Cerebellar cortex (tissue), 1 donor: Measurements from ENCODE around the gene GLS.
"Not testable (repeated sequence)": the region's sequence is repeated elsewhere in the genome, so short reads cannot be mapped to it uniquely, and the experiment has no call there.

Experiments used
- DNase-seq: peaks from one replicate; pipeline ENCODE4 v3.0.0-alpha.2; 2015; ENCODE audit warnings: low spot score

GLS gene

DNA sequence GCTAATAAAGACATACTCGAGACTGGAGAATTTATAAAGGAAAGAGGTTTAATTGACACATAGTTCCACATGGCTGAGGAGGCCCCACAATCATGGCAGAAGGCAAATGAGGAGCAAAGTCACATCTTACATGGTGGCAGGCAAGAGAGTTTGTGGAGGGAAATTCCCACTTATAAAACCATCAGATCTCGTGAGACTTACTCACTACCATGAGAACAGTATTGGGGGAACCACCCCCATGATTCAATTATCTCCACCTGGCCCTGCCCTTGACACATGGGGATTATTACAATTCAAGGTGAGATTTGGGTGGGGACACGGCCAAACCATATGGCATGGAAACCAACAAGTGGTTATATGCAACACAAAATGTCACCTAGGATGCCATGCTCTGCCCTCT, 114.7 kb downstream of the GLS start:
- not testable (repeated sequence) for DNase-seq

DNA sequence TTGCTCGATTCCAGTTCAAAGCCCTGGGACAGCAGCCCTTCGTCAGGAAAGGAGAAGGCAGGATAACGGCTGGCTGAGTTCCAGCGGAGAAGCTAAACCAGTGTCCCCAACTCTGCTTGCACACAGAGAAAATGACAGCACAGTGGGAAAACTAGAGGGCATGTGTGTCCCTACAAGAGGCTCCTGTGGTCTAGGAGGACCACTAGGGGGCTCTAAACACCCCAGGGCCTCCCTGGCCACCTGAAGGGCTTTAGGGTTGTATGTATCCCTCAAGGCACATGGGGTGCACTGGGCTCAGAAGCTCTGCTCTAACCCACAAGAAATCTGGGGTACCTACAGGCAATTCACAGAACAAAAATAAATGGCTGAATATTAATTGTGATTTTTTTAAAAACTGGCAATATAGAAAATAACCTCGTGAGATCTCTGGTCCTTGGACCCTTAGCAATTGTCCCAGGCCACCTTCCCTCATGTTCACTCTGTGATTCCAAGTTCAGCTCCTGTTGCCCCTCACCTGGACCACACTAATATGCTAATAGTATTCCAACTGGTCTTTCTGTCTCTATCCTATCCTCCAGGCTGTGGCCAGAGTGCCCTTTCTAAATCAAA, 115.8 kb downstream of the GLS start:
- DNase-seq, result peak; percentile 40

DNA sequence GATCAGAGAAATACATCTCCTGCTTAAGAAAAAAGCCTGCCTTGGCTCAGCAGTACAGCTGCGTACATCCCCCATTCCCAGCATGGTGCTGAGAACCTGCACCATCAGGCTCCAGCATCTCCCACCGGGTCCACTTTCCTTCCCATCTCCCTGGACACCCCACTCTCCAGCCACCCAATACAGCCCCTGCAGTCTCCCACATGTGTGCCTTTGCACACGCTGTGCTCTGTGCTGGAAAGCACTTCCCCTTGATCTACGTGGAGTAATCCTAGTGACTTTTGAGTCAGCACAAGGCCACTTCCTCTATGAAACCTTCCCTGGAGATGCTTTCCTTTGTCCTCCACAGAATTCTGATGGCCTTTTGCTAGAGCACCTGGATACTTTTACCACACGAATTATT, 116.3 kb downstream of the GLS start:
- no peak for DNase-seq

DNA sequence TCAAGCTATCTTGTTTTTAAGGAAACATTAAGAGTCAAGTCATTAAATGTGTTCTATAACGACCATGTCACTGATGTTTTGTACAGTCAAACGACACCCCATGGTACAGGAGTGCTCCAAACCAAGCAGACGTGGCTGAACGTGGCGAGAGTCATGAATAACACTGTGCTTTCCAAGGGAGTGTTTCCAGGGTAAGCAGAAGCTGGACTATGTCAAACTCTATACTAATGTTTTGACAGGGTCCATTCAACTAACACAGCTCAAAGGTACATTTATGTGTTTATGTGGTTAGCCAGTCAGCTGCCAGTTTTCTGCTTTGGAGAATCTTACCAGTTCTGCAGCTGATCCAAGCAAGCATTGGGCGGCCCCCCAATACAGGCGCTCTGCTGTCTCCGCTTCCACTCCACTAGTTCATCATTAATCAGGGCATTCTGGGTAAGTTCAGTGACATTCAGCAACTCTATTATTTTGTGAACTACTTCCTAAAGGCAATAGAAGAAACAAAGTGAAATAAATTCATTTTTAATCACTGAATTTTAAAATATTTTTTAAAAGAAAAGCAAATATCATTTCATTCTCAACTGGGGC, 117.0 kb downstream of the GLS start:
- DNase-seq, result no peak

DNA sequence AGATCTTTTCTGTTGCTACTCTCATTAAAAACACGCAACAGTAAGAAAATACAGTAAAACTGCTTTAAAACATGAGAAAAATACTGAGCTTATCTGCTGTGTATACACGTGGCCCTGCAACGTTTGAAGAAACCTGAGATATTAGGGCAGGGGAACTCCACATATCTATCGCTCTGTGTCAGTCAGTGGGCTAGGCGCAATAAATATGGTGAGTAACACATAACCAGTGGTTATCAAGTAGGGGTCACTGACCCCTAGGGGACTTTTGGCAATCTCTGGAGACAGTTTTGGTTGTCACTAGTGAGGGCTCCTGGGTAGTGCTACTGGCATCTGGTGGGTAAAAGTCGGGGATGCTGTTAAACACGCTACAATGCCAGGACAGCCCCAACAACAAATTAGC, 118.4 kb downstream of the GLS start:
- DNase-seq, result no peak

DNA sequence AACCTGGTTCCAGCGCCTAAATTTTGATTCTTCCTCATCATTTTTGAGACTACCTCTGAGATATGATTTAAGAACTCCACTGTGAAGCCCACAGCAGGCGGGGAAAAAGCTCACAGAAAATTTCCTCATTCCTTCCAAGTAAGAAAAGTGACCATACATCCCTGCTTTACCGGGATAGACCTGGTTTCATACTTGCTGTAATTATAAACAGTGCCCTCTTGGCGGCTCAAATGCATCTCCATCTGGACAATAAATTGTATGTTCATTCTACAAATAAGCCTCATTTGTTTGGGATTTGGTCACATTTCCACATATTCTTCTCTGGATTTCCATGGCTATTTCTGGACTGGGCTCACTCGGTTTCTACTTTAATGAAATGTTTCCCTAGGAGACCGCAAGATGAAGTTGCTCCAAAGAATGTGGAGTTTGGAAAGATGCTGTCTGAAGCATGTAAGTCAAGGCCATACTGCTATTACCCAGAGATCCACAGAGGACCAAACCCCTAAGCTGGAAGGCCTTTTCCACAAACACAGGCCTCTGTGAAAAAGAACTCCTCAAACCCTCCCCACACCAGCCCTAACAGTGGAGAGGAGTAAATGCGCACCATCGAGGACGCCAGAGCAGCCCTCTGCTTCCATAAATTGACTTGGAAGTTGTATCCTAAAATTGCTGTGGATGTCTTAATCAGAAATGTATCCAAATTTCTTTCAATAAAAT, 119.5 kb downstream of the GLS start:
- no peak for DNase-seq

DNA sequence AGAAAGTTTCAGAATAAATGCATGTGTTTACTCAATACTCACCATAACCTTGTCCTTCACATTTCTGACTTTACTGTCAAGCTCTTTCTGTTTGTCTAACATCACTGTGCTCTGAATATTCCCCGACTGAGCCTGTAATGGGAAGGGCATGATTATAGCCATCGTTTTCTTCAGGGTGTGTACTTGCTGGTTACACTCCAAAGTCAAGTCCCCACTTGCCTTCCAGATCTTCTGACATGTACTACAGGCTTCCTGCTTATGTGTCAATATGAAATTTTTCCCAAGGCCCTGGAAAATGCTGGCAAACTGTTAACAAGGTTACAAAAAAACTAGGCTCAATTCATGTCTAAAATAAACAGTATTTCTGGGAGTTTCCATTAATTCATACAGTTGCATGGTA, 120.4 kb downstream of the GLS start:
- DNase-seq, result no peak

DNA sequence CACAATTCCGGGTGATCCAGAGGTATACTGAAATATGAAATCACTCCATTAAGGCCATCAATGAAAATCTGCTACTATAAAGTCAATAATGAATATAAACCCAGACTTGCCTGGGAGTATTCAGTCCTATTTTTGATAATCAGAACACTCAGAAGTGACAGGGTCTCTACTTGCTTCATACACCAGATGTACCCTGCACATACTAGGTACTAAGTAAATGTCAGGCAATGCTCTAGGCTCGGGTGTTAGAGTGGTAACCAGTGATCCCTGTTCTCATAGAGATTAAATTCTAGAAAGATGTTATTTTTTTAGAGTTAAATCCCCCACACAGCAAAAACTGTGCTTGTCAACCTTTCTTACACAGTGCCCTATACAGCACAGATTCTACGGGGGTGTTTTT, 121.0 kb downstream of the GLS start:
- DNase-seq, result no peak

DNA sequence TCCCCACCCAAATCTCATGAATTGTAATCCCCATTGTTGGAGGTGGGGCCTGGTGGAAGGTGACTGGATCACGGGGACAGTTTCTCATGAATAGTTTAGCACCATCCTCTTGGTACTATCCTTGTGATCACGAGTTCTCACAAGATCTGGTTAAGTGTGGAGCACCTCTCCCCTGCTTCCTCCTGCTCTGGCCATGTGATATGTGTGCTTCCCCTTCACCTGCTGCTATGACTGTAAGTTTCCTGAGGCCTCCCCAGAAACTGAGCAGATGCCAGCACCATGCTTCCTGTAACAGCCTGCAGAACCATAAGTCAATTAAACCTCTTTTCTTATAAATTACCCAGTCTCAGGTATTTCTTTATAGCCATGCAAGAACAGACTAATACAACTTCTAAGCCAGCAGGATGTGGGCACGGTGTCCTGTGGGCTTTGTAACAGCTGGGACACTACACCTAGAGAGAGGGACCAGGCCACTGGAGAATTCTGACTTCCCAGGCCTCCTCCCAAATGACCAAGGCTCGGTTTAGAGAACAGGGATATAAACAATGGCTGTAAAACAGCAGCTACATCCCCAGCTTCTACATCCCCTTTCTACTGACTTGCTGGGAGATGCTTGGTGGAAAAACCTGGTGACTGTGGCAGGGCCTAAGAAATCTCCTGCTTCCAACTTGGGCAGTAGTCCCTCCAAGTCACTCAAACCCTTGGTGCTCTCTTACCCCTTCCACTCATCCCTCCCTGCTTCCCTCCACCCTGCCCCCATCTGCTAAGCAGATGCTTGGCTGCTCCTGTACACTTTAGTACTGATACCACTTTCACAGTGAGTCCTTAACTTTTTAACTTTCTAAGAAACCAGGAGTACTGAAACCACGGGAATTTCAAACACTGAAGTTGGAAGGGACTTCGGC, 123.0 kb downstream of the GLS start:
- DNase-seq, result no peak

DNA sequence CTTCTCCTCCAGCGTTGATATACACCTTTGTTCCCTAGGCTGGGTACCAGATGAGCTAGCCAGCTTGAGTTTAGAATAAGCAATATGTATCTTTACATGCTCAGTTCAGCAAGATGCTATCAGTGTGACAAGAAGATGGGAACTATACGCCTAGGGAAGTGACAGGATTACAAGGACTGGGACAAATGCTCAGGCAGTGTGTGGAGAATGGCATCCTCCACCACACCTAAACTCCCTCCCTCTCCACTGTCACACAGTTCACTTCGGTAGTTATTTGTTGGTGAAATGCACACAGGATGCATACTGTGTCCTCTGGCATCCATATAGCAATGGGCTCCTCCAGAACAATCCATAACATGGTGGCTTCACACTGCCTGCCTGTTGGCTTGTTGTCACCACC, 125.7 kb downstream of the GLS start:
- no peak for DNase-seq

DNA sequence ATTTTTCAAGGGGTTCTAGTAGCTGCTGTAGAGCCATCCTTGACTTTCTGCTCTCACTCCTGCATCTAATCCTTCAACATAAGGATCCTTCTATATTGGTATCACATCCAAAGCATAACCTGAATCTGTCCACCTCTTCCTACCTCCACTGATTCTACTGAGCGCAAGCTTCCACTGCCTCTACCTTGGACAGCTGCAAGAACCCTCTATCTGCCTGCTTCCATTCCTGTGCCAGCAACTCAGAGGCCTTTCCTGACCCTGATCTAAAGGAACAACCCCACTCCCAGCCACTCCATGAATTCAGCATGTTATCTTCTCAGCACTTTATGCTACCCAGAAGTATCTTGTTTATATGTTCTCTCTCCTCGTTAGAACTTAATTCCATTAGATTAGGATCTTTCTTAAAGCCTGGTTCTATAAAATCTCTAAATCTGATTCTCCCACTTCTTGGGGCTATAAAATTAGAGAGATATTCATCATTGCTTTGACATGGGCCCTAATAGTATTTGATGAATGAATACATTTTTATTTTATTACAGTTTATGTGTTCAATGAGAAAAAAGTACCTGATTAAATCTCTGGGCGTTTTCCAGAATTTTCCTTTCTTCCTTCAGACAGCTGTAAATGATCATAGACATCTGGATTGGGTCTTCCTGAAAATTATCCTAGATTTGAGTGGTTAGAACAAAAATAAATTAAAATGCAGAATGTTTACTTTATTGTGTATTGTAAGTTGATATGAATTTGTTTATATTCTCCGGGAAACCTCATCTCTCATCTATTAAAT, 126.6 kb downstream of the GLS start:
- DNase-seq, result no peak

DNA sequence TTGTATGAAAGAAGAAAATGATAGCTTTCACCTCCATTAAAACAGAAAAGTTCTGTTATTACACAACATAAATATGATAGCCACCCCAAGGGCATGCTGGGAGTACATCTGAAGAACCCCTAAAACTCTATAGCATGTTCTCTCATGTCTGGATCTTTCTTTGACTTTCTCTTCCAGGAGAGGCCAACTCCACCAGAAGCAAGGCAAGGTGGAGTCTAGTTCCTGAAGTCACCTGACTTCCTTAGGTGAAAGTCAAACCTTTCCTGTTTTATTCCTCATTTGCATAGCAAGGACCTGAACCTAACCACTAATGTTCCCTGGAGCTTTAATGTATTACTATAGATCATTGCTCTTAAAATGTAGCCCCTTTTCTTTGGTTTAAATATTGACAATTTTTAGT, 127.7 kb downstream of the GLS start:
- no peak for DNase-seq

DNA sequence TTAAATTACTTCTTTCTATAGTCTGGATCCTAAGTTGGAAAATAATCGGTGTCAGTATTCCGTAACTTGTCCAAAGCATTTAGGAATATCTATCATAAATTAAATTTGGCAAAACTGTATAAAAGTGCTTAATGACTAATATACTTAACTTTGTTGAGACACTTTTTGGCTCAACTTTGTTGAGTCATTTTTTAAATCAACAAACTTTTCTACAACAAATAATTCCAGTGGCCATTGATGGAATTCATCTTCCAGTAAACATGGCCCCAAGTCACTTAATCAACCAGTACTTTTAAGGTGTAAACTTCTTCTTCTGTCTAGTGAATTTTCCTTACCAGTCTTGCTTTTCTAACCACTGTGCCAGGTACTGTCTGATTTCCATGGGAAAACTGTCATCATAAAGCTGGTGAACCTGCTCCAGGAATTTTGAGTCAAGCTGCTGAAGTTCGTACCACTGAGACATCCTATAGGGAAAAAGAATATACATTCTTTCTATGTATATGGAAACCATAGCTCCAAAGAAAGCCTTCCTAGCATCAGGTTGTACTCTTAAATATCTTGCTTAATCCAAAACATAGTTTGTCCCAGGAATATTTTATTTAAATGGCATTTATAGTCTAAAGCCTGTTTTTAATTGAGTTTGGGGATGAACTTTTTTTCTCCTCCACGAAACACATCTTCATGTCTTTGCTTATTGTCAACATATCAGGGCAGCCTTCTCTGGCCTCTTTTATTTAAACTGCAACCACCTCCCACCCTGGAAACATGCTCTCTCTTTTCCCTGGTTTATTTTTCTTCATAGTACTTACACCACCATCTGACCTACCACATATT, 129.1 kb downstream of the GLS start:
- no peak for DNase-seq

DNA sequence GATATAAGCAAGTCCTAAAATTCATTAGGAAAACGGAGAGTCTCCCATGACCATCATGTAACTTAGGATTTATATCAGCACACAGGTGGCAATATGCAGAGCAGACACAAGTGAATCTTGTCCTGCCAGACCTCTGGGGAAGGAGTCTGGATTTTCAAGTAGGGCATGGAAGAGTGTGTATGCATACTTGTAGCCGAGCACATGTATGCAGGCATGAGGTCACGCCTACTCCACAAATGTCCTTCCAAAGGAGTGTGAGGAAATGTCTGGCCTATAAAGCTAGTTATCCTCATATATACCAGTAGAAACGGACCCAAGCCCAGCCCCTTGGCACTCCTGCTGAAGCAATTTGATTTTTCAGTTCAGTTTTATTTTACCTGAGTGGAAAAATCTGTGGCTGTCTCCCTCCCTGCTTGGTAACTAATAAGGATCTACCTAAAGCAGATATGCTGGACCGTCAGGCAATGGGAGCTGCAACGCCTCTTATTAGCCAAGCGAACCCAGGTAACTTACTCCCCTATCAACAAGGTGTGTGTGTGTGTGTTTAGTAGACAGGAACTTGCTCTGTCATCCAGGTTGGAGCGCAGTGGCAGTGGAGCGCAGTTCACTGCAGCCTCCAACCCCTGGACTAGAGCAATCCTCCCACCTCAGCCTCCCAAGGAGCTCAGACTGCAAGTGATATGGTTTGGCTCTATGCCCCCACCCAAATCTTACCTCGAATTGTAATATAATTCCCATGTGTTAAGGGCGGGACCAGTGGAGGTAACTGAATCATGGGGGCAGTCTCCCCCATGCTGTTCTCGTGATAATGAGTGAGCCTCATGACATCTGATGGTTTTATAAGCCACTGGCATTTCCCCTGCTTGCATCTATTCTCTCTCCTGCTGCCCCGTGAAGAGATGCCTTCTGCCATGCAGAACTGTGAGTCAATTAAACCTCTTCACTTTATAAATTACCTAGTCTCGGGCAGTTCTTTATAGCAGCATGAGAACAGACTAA, 130.6 kb downstream of the GLS start:
- DNase-seq, result no peak

DNA sequence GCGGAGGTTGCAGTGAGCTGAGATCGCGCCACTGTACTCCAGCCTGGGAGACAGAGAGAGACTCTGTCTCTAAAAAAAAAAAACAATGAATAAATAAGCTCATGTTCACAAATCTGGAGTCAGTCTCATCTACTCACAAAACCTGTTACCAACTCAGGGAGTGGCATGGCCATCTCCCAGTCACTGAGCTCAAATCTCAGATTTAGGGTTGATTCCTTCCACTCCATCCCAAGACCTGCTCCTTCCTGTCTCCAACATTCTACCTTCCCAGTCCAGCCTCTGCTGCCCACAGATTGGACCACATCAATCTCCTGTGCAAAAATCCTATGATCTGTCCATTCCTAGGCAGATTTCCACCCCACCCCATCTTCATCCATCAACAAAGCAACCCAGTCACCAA, 131.7 kb downstream of the GLS start:
- no peak for DNase-seq

DNA sequence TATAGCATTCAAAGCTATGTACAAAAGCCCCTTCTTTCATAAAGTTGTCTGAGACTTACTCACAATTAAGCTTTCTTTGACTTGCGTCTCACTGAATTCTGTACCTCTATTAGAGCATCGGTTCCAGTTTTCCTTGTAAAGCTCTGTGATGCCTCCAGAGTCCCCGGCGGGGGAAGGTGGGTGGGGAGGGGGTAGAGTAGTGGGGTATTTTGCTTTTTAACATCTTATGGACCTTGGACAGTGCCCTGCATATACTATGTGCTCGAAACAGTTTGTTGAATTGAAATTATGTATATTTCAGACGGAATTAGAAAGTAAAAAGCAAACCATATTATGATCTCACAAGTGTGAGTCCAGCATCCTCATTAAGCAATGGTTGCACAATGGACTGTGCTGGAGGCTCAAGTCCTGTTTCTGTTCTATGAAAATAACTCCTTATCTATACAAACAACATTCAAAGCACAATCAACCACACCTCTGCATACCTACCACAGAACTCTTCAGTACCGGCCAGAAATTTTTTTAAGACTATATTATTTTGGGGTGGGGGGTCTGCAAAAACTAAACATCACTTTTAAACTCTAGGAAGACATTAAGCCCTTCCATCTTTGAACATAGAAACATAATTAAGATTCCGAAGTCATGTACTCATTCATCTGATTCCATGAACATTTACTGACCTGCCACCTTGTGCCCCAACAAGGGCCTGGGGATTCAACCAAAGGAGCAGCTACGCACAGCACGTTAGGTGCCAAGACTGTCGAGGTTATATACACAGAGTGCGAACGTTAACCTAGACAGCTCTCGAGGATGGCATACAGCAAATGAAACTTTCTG, 132.4 kb downstream of the GLS start:
- no peak for DNase-seq

DNA sequence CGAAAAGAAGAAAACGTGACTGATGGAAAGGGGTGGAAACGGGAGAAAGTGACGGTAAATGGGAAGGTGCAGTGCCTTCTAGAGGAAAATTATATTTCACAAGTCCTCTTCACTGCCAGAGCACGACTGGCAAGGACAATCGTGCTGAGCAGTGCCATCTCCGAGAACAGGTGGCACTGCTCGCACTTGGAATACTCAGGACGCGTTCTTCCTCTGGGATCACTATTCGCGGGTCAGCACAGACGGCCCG, 133.0 kb downstream of the GLS start:
- DNase-seq, result peak; percentile 53

DNA sequence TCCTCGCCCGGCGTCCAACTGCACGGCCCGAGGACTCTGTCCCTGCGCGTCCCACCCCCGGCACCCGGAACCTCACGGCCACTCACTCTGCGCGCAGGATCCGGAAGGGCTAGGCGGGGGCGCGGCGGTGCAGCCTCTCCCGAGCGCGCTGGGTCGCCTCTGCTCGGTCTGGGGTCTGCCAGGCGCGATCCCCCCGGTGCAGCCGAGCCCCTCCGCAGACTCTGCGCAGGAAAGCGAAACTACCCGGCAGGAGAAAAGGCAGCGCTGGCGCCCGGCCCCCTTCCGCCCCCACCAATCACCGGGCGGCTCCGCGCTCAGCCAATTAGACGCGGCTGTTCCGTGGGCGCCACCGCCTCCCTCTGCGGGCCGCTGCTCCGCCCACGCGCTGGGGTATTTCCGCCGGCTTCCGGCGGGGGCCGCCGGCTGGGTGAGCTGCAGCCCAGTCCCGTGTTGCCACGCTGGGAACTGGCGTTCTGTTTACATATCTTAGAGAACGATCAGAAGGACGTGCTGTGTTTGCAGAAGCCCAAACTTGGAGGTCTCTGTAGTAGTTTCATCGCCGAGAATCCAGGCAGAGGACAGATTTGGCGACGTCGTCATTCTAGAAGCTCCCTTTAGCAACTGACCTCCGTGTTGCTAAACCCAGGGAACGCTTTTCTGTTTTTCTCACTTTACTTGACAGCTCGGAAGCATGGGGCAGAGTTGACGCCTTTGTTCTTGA, 133.5 kb downstream of the GLS start, which contains the start of gene STAT1:
STAT1 (minus strand) TSS at position 240 of the 721 bp plus-strand sequence. CDS start 4,168 bp downstream, outside the sequence.
- peak; percentile 86 for DNase-seq
